GM18519 (cell line): Measurements from ENCODE around the gene CTPS2.
A peak's percentile ranks its signal among the peaks of the same experiment; 100 is the strongest.
"Not testable (repeated sequence)": the region's sequence is repeated elsewhere in the genome, so short reads cannot be mapped to it uniquely, and the experiment has no call there.

ENCODE experiments used
- ATAC-seq: cut with Tn5 transposase; IDR thresholded peaks from one replicate; pipeline ENCODE4 v1.9.1; 2021; ENCODE audit warnings: mild to moderate bottlenecking, moderate library complexity; ENCODE audit not compliant: unreplicated experiment, low FRiP score

CTPS2 gene

GRCh38 chrX:16712548-16713155, at the start of gene CTPS2:
TSS of gene CTPS2 (minus strand) at chrX:16712669. CDS start at chrX:16702902, 9,767 bp downstream.
- ATAC-seq = peak; percentile 70

GRCh38 chrX:16761500-16761899, 49.0 kb upstream of the CTPS2 start:
- not testable (repeated sequence) for ATAC-seq

- no peak for ATAC-seq
Observed at GRCh38 chrX:16756724-16757123, 44.3 kb upstream of the CTPS2 start.

- ATAC-seq = no peak
Observed at GRCh38 chrX:16754019-16754418, 41.5 kb upstream of the CTPS2 start.

- no peak for ATAC-seq
Observed at GRCh38 chrX:16750136-16750535, 37.7 kb upstream of the CTPS2 start.

- no peak for ATAC-seq
Observed at GRCh38 chrX:16748425-16748824, 36.0 kb upstream of the CTPS2 start.

- no peak for ATAC-seq
Observed at GRCh38 chrX:16745659-16746058, 33.2 kb upstream of the CTPS2 start.

- ATAC-seq = no peak
Observed at GRCh38 chrX:16745102-16745501, 32.6 kb upstream of the CTPS2 start.

- ATAC-seq = no peak
Observed at GRCh38 chrX:16743604-16744325, 31.3 kb upstream of the CTPS2 start.

- no peak for ATAC-seq
Observed at GRCh38 chrX:16739574-16739973, 27.1 kb upstream of the CTPS2 start.

GRCh38 chrX:16737024-16737423, 24.6 kb upstream of the CTPS2 start:
- no peak for ATAC-seq

- no peak for ATAC-seq
Observed at GRCh38 chrX:16733013-16733412, 20.5 kb upstream of the CTPS2 start.

GRCh38 chrX:16730450-16730849, 18.0 kb upstream of the CTPS2 start:
- no peak for ATAC-seq

- no peak for ATAC-seq
Observed at GRCh38 chrX:16727637-16728036, 15.2 kb upstream of the CTPS2 start.

- not testable (repeated sequence) for ATAC-seq
Observed at GRCh38 chrX:16726347-16726988, 14.0 kb upstream of the CTPS2 start.

- no peak for ATAC-seq
Observed at GRCh38 chrX:16725072-16725471, 12.6 kb upstream of the CTPS2 start.

- no peak for ATAC-seq
Observed at GRCh38 chrX:16722481-16722880, 10.0 kb upstream of the CTPS2 start.

GRCh38 chrX:16719334-16720084, 7.0 kb upstream of the CTPS2 start, which contains the start of gene SYAP1:
TSS of gene SYAP1 (plus strand) at chrX:16719612. CDS start at chrX:16719725, 113 bp downstream.
- ATAC-seq = peak; percentile 95

- ATAC-seq = no peak
Observed at GRCh38 chrX:16718824-16719333, 6.4 kb upstream of the CTPS2 start.

GRCh38 chrX:16716451-16716850, 4.0 kb upstream of the CTPS2 start:
- not testable (repeated sequence) for ATAC-seq

- not testable (repeated sequence) for ATAC-seq
Observed at GRCh38 chrX:16715638-16716037, 3.2 kb upstream of the CTPS2 start.
